Ectodermal cell (in vitro differentiated cells): ENCODE data around the gene MTMR2.

Experiments used
- H3K27ac ChIP-seq: 2 replicates; pipeline ENCODE4 v1.7.0; 2013; ENCODE audit warnings: mild to moderate bottlenecking, low read depth, low read length; ENCODE audit not compliant: insufficient read depth, poor library complexity, severe bottlenecking
- H3K27me3 ChIP-seq: 2 replicates; pipeline ENCODE4 v1.7.0; 2013; ENCODE audit warnings: mild to moderate bottlenecking, low read length; ENCODE audit not compliant: insufficient read depth, control insufficient read depth, poor library complexity, severe bottlenecking
- H3K36me3 ChIP-seq: one replicate; pipeline ENCODE4 v1.7.0; 2013; ENCODE audit warnings: low read length; ENCODE audit not compliant: control insufficient read depth, insufficient read depth
- H3K4me1 ChIP-seq: one replicate; pipeline ENCODE4 v1.7.0; 2013; ENCODE audit warnings: low read length; ENCODE audit not compliant: control insufficient read depth, insufficient read depth
- H3K4me3 ChIP-seq: 2 replicates; pipeline ENCODE4 v1.7.0; 2013; ENCODE audit warnings: low read depth, low read length, control low read depth; ENCODE audit not compliant: insufficient read depth
- H3K9me3 ChIP-seq: 2 replicates; pipeline ENCODE4 v1.7.0; 2013; ENCODE audit warnings: mild to moderate bottlenecking, low read length, moderate library complexity; ENCODE audit not compliant: control insufficient read depth
- WGBS, 2 experiments: methylation state at CpG; one replicate each; pipeline ENCODE4 v1.1.7; 2013; ENCODE audit warnings: missing lambda C conversion rate in 2 of 2; 5-methylcytosine and 5-hydroxymethylcytosine counted together

MTMR2 gene

DNA sequence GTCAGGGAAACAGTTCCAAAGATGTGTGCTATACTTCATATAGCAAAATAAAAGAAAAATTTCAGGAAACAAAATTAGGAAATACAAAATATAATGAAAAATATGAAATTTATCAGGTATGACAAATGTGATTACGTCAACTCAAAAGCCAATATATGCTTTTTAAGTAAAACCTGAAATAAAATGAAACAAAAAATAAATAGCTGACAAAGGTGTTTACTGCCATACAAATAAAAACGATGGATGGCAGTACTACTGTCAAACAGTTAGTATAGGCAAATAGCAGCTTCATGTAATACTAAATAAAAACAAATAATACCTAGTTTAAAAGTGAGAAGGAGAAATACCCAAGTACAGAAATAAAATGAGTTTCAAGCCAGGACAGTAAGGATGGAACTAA, 119.9 kb downstream of the MTMR2 start:
- no peaks in the 10 kb centered on the region for H3K9me3 ChIP-seq
- WGBS, 2 experiments, result no CpG with 5 or more reads among the region's 2 CpGs
- H3K36me3 ChIP-seq, result peaks cover 24% of the 10 kb centered on the region

DNA sequence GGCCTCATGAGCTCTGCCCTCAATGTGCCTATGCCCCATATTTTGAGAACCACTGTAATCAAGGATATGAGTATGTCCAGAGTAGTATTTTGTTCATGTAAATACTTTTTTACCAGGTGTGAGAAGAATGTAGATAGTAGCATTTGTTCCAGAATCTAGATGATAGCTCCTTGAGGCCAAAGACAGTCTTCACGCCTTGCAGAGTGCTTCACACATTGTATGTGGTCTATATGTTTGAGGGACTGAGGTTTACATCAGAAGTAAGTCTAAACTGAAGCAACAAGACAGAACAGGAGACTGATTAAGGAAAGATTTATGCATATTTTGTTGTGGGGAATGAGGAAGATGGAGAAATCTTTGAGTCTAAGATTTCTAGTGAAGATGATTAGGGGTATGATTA, 121.1 kb downstream of the MTMR2 start:
- no peak overlapping the region for H3K4me3 ChIP-seq
- no peaks in the 10 kb centered on the region for H3K9me3 ChIP-seq
- no peak overlapping the region for H3K27ac ChIP-seq
- H3K36me3 ChIP-seq, result peaks cover 24% of the 10 kb centered on the region
- 93% methylated on average over 1 of the region's 1 CpG for WGBS, 2 experiments
- no peaks in the 10 kb centered on the region for H3K27me3 ChIP-seq
- H3K4me1 ChIP-seq, result no peaks in the 10 kb centered on the region

More for the DNA sequence above, 119.9 kb downstream of the MTMR2 start:
- no peaks in the 10 kb centered on the region for H3K27me3 ChIP-seq
- no peak overlapping the region for H3K4me3 ChIP-seq
- no peak overlapping the region for H3K27ac ChIP-seq
- no peaks in the 10 kb centered on the region for H3K4me1 ChIP-seq

DNA sequence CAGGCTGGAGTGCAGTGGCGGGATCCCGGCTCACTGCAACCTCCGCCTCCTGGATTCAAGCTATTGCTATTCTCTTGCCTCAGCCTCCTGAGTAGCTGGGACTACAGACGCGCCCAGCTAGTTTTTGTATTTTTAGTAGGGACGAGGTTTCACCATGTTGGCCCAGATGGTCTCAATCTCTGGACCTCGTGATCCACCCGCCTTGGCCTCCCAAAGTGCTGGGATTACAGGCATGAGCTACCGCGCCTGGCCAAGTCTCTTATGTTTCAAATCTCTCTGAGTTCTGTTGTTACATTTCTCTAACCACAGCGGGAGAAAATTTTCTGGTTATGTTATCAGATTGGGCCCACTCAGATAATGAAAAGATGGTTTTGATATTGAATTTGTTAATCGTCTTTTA, 123.5 kb downstream of the MTMR2 start:
- Histone ChIP-seq H3K27ac (no peak overlapping the region), H3K36me3 (peaks cover 10% of the 10 kb centered on the region)
- 86 to 92% methylated on average over 11 of the region's 12 CpGs for WGBS, 2 experiments

DNA sequence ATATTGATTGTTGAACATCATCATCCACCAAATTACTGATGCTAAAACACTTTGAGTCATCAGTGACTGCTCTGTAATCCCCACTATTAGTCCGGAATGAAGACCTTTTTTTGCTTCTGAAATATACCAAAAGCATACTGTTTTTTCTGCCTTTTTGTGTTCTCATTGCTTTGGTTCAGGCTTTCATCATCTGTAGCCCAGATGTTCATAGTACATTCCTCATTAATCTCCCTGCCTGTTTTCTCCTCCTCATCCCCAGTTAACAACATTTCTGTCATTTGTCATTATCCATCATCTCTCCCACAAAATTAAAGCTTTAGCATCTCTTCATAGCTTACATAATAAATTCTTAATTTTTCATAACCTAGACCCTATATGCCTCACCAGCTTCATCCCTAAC, 124.4 kb downstream of the MTMR2 start:
- H3K36me3 ChIP-seq, result peaks cover 10% of the 10 kb centered on the region

More for the DNA sequence above, 123.5 kb downstream of the MTMR2 start:
- no peaks in the 10 kb centered on the region for H3K4me1 ChIP-seq
- no peaks in the 10 kb centered on the region for H3K9me3 ChIP-seq
- no peaks in the 10 kb centered on the region for H3K27me3 ChIP-seq
- H3K4me3 ChIP-seq, result no peak overlapping the region

DNA sequence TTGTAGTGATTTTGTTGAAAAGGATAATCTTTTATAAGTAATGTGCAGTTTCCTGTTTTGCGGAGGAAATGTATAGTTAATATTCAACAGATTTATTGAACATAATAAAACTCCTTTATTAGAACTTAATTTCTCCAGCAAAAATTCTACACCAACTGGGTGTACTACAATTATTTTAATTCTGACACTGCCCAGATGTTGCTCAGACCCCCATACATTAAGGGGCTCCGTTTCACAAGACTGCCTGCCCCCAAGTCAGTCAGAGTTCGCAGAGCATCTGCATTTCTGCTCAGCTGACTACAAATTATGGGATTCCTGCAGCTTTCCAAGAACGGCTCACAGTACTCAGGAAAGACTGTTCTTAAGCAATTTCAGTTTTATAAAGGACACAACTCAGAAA, 127.4 kb downstream of the MTMR2 start:
- H3K9me3 ChIP-seq, result no peaks in the 10 kb centered on the region
- WGBS, 2 experiments, result 94 to 97% methylated on average over 3 of the region's 4 CpGs
- no peak overlapping the region for H3K4me3 ChIP-seq
- H3K27me3 ChIP-seq, result no peaks in the 10 kb centered on the region
- no peaks in the 10 kb centered on the region for H3K4me1 ChIP-seq
- no peak overlapping the region for H3K27ac ChIP-seq
- peaks cover 3% of the 10 kb centered on the region for H3K36me3 ChIP-seq

More for the DNA sequence above, 124.4 kb downstream of the MTMR2 start:
- Histone ChIP-seq H3K27me3 (no peaks in the 10 kb centered on the region), H3K4me1 (no peaks in the 10 kb centered on the region), H3K4me3 (no peak overlapping the region), H3K9me3 (no peaks in the 10 kb centered on the region), H3K27ac (no peak overlapping the region)
- WGBS, 2 experiments, result 91 to 99% methylated on average over 1 of the region's 1 CpG

DNA sequence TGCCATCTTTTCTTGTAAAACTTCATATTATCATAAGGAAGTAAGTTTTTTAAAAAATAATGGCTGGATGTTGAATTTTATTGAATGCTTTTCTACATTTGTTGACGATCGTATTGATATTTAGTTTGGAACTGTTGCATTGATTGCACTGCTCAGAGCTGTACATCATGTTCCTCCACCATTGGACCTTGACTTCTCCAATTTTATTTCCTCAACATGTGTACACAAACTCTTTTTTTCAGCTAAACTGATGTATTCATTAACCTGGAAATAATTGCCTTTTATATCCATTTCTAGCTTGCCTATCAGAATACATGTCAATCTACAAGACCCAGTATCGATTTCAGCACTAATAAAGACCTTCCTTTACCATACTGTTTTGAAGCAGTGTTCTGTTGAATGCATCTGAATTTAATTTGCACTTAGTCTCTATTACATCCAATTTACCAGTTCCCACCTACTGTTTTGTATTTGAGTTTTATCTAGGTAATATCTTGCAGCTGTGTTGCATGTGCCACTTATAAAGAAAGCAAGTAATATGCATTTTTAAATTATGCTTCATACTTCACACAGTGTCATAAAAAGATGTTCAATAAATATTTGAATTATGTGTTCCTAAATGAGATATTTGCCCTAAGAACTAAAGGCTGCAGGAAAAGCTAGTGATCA, 128.1 kb downstream of the MTMR2 start:
- Histone ChIP-seq H3K9me3 (no peaks in the 10 kb centered on the region), H3K27ac (no peak overlapping the region), H3K36me3 (peaks cover 3% of the 10 kb centered on the region), H3K4me1 (no peaks in the 10 kb centered on the region), H3K4me3 (no peak overlapping the region), H3K27me3 (no peaks in the 10 kb centered on the region)
- WGBS, 2 experiments, result 97% methylated on average over 3 of the region's 3 CpGs

DNA sequence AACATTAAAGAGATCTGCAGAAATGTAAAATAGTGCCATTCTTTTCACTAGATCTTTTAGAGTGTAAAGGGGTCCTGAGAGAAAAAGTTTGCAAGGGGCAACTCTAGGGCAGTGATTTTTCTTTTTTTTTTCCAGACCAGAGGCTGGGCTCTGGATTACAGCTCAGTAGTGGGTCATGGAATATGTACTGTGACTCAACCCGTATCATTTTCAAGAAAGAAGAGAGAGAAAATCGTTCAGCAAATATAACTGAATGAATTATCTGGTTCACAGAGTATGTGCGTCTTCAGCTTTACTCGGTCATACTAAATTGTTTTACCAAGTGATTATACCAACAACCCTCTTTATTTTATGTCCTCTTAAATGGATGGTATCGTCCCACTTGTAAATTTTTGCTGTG, 129.8 kb downstream of the MTMR2 start:
- Histone ChIP-seq H3K27me3 (no peaks in the 10 kb centered on the region), H3K27ac (no peak overlapping the region), H3K9me3 (no peaks in the 10 kb centered on the region), H3K4me3 (no peak overlapping the region), H3K36me3 (no peaks in the 10 kb centered on the region), H3K4me1 (no peaks in the 10 kb centered on the region)
- 93 to 94% methylated on average over 5 of the region's 5 CpGs for WGBS, 2 experiments

DNA sequence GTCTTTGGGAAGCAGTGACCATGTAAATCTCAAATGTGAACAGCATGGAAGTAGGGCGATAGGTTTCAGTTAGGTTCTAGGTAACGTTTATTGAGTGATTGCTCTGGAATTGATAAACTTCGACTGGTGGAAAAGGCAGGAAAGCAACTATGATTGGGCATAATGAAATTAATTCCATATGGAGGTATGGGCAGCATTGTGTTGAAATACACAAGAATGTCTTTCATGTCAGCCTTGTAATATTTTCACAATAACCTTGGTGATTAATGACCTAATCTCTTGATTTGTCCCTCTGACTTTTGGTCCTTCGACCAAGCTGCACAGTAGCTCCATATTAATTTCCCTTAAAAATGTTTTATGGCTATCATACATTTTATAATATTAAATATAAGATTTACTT, 130.8 kb downstream of the MTMR2 start:
- Histone ChIP-seq H3K9me3 (no peaks in the 10 kb centered on the region), H3K4me3 (no peak overlapping the region), H3K36me3 (no peaks in the 10 kb centered on the region), H3K27ac (no peak overlapping the region), H3K27me3 (no peaks in the 10 kb centered on the region), H3K4me1 (peaks cover 5% of the 10 kb centered on the region)
- WGBS, 2 experiments, result 93 to 97% methylated on average over 3 to 4 of the region's 4 CpGs

DNA sequence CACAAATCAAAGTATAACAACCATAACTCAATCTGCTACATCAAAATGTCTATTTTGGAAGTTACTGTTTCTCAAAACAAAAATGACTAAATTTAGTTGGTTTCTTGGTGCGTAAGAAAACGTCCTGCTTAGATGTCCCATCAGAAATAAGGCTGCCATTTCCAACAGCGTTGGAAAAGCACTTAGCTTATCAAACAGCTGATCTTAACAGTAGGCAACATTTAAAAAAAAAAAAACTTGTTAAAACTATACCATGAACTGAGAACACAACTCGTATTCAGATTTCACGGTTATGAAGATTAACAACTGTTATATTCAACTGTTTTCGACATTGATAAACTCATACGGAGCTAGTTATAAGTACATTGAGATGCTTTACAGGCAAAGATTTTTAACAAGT, 131.2 kb downstream of the MTMR2 start:
- Histone ChIP-seq H3K27me3 (no peaks in the 10 kb centered on the region), H3K4me3 (no peak overlapping the region), H3K4me1 (peaks cover 7% of the 10 kb centered on the region), H3K9me3 (no peaks in the 10 kb centered on the region), H3K27ac (no peak overlapping the region), H3K36me3 (no peaks in the 10 kb centered on the region)
- WGBS, 2 experiments, result 94 to 95% methylated on average over 7 of the region's 7 CpGs

DNA sequence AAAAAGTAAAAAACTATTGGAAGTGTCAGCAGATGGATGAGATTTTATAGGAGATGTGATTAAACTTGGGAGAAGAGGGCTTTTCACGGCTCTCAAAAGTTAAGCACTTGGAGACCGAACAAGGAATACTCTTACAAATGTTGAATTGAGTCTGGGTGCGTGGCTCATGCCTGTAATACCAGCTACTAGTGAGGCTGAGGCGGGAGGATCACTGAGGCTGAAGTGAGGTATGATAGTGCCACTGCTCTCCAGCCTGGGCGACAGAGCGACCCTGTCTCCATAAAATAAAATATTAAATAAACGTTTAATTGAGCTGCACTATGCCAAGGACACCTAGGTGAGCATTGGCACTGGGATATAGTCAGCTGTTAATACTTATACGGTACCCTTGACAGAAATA, 131.7 kb downstream of the MTMR2 start:
- WGBS, 2 experiments, result 89 to 90% methylated on average over 8 of the region's 8 CpGs
- Histone ChIP-seq H3K9me3 (no peaks in the 10 kb centered on the region), H3K36me3 (no peaks in the 10 kb centered on the region), H3K4me3 (peak overlapping the region; percentile 79), H3K27ac (no peak overlapping the region), H3K27me3 (no peaks in the 10 kb centered on the region), H3K4me1 (peaks cover 7% of the 10 kb centered on the region)

DNA sequence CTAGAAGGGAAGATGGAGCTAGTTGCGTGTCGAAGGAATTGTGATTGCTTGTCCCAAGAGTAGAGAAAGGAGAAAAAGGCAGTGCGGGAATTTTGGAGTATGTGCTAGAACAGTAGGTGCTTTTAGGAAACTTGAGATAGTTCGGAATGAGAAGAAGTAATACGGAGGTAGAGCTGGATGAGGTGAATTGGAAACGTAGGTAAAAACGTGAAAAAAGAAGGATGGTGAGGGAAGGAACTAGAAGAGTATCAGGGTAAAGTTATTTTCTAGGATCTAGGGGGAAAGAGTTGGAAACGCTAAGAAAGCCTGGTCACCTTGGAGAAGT, 132.2 kb downstream of the MTMR2 start:
- Histone ChIP-seq H3K4me3 (peak overlapping the region; percentile 79), H3K27ac (no peak overlapping the region), H3K36me3 (no peaks in the 10 kb centered on the region), H3K4me1 (peaks cover 7% of the 10 kb centered on the region), H3K27me3 (no peaks in the 10 kb centered on the region), H3K9me3 (no peaks in the 10 kb centered on the region)
- 26 to 28% methylated on average over 8 of the region's 8 CpGs for WGBS, 2 experiments
